GM23338 (cell line): ENCODE results near the gene CATSPERD. TPM values are rescaled to one million over a fixed set of nuclear protein-coding genes. Genes with fewer than 3 reads are reported as not detected.

Experiments used
- ATAC-seq: fragments of 200-7000 bp; cut with Tn5 transposase; 3 replicates; pipeline ENCODE4 v1.9.1; 2020
- DNase-seq: peaks from one replicate; pipeline ENCODE4 v3.0.0-alpha.2; 2015; ENCODE audit warnings: low spot score
- H2AFZ ChIP-seq: fragments of 200-600 bp; sonication (generic); 2 replicates; pipeline ENCODE4 v1.8.0; 2016; ENCODE audit warnings: antibody characterized with exemption, mild to moderate bottlenecking, moderate library complexity
- H3F3A ChIP-seq: fragments of 200-600 bp; sonication (generic); replicated peaks from 2 replicates; pipeline ENCODE4 v1.8.0; 2017; ENCODE audit warnings: antibody characterized with exemption, mixed run types, low read depth
- H3K27ac ChIP-seq: fragments of 200-600 bp; sonication (generic); 2 replicates; pipeline ENCODE4 v1.6.1; 2016; ENCODE audit warnings: low read depth
- H3K27me3 ChIP-seq: fragments of 200-600 bp; sonication (generic); 2 replicates; pipeline ENCODE4 v1.8.0; 2016; ENCODE audit warnings: mild to moderate bottlenecking, mixed run types, moderate library complexity; ENCODE audit not compliant: insufficient read depth
- H3K36me3 ChIP-seq: fragments of 200-600 bp; sonication (generic); 2 replicates; pipeline ENCODE4 v1.8.0; 2016; ENCODE audit warnings: mild to moderate bottlenecking; ENCODE audit not compliant: insufficient read depth
- H3K4me1 ChIP-seq: fragments of 200-600 bp; sonication (generic); 2 replicates; pipeline ENCODE4 v1.8.0; 2016; ENCODE audit warnings: mild to moderate bottlenecking, moderate library complexity; ENCODE audit not compliant: insufficient read depth
- H3K4me2 ChIP-seq: fragments of 200-600 bp; sonication (generic); 2 replicates; pipeline ENCODE4 v1.7.1; 2017; ENCODE audit warnings: mixed run types
- H3K4me3 ChIP-seq: fragments of 200-600 bp; sonication (generic); 2 replicates; pipeline ENCODE4 v1.6.1; 2016; ENCODE audit warnings: mixed run types
- H3K79me2 ChIP-seq: fragments of 200-600 bp; sonication (generic); replicated peaks from 2 replicates; pipeline ENCODE4 v1.8.0; 2017; ENCODE audit warnings: mild to moderate bottlenecking; ENCODE audit not compliant: insufficient read depth
- H3K9me2 ChIP-seq: fragments of 200-600 bp; sonication (generic); 2 replicates; pipeline ENCODE4 v1.8.0; 2017; ENCODE audit not compliant: insufficient read depth
- H4K20me1 ChIP-seq: fragments of 200-600 bp; sonication (generic); replicated peaks from 2 replicates; pipeline ENCODE4 v1.8.0; 2017; ENCODE audit warnings: mild to moderate bottlenecking; ENCODE audit not compliant: insufficient read depth
- H3K27ac Mint-ChIP-seq: 2 replicates; pipeline ENCODE4 v1.8.0; 2020; ENCODE audit warnings: inconsistent platforms, mild to moderate bottlenecking, moderate library complexity, mixed read lengths
- H3K27me3 Mint-ChIP-seq: 3 replicates; pipeline ENCODE4 v1.8.0; 2022; ENCODE audit warnings: low read depth, mild to moderate bottlenecking, moderate library complexity, mixed read lengths, inconsistent platforms; ENCODE audit not compliant: insufficient read depth, poor library complexity
- H3K36me3 Mint-ChIP-seq: 3 replicates; pipeline ENCODE4 v1.8.0; 2021; ENCODE audit warnings: low read depth, mild to moderate bottlenecking, inconsistent platforms, moderate library complexity, mixed read lengths
- H3K4me1 Mint-ChIP-seq: 3 replicates; pipeline ENCODE4 v1.8.0; 2020; ENCODE audit warnings: mild to moderate bottlenecking, inconsistent platforms, mixed read lengths
- H3K4me3 Mint-ChIP-seq: 3 replicates; pipeline ENCODE4 v1.8.0; 2021; ENCODE audit warnings: moderate library complexity, mild to moderate bottlenecking, inconsistent platforms, mixed read lengths
- H3K9me3 Mint-ChIP-seq: 3 replicates; pipeline ENCODE4 v1.8.0; 2020; ENCODE audit warnings: moderate library complexity, mild to moderate bottlenecking, inconsistent platforms, mixed read lengths
- EZH2 ChIP-seq: fragments of 200-600 bp; sonication (generic); IDR thresholded peaks from one replicate; pipeline ENCODE4 v1.8.0; 2017; ENCODE audit warnings: antibody characterized with exemption, mild to moderate bottlenecking, low read depth; ENCODE audit not compliant: unreplicated experiment
- JUNB ChIP-seq: IDR thresholded peaks from one replicate; pipeline ENCODE4 v1.6.1; 2016; ENCODE audit warnings: antibody characterized with exemption; ENCODE audit not compliant: unreplicated experiment
- NANOG ChIP-seq: IDR thresholded peaks from 2 replicates; pipeline ENCODE4 v1.6.1; 2016; ENCODE audit warnings: antibody characterized with exemption, borderline replicate concordance
- STAT1 ChIP-seq: IDR thresholded peaks from one replicate; pipeline ENCODE4 v1.6.1; 2016; ENCODE audit warnings: antibody characterized with exemption; ENCODE audit not compliant: unreplicated experiment
- polyA plus RNA-seq: library from polyadenylated mRNA; unstranded; fragments of >200 nt; fragmentation: Nextera tagmentation; extraction: Ambion mirVana; gene quantifications from 2 replicates; pipeline ENCODE4 v1.2.1, GENCODE V29; 2016
- total RNA-seq: library from RNA; depleted of rRNA; stranded (reverse); fragments of >200 nt; shearing (Covaris generic); gene quantifications from 2 replicates; pipeline ENCODE4 v1.2.3, GENCODE V29; 2014
- TF ChIP-seq, protein P1 (sequence below): fragments of 250-450 bp; sonication (Bioruptor Pico); IDR thresholded peaks from 2 replicates; pipeline ENCODE4 v1.5.0; 2020; ENCODE audit warnings: mild to moderate bottlenecking, moderate library complexity
- TF ChIP-seq, protein P2 (sequence below), 2 experiments: fragments of 200-600 bp in 1 of 2; sonication (generic) in 1 of 2; conservative IDR thresholded peaks; 2 replicates each; pipeline versions ENCODE4 v1.5.1 to v1.6.1; 2016 to 2017; ENCODE audit warnings: antibody characterized with exemption in 2 of 2, low read depth in 2 of 2, mild to moderate bottlenecking in 2 of 2, moderate library complexity in 1 of 2
- TF ChIP-seq, protein P3 (sequence below): IDR thresholded peaks from 2 replicates; pipeline ENCODE4 v1.6.1; 2016; ENCODE audit warnings: antibody characterized with exemption

The CATSPERD gene
- total and polyA plus RNA-seq, 2 experiments from 2014 or later: 0.17 TPM; not detected in 1

DNA sequence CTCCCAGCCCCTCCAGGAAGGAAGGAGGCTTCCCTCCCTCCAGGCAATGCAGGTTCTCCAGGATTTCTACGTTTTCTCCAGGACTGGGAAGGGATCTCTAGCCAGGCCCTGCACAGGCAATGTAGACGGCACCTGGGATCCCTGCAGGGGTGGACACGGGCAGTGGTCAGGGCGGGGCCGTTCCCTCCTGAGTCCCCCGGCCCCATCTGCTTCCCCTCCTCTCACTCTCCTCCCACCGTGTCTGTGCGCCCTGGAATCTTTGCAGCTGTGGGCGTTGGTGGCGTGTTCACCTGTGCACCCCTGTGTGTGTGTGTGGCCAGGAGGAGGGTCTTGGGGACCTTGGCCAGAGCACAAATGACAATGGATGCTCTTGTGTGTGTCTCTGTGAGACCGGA lies 94.4 kb downstream of the CATSPERD start (continued):
- TF ChIP-seq, protein P1, sequence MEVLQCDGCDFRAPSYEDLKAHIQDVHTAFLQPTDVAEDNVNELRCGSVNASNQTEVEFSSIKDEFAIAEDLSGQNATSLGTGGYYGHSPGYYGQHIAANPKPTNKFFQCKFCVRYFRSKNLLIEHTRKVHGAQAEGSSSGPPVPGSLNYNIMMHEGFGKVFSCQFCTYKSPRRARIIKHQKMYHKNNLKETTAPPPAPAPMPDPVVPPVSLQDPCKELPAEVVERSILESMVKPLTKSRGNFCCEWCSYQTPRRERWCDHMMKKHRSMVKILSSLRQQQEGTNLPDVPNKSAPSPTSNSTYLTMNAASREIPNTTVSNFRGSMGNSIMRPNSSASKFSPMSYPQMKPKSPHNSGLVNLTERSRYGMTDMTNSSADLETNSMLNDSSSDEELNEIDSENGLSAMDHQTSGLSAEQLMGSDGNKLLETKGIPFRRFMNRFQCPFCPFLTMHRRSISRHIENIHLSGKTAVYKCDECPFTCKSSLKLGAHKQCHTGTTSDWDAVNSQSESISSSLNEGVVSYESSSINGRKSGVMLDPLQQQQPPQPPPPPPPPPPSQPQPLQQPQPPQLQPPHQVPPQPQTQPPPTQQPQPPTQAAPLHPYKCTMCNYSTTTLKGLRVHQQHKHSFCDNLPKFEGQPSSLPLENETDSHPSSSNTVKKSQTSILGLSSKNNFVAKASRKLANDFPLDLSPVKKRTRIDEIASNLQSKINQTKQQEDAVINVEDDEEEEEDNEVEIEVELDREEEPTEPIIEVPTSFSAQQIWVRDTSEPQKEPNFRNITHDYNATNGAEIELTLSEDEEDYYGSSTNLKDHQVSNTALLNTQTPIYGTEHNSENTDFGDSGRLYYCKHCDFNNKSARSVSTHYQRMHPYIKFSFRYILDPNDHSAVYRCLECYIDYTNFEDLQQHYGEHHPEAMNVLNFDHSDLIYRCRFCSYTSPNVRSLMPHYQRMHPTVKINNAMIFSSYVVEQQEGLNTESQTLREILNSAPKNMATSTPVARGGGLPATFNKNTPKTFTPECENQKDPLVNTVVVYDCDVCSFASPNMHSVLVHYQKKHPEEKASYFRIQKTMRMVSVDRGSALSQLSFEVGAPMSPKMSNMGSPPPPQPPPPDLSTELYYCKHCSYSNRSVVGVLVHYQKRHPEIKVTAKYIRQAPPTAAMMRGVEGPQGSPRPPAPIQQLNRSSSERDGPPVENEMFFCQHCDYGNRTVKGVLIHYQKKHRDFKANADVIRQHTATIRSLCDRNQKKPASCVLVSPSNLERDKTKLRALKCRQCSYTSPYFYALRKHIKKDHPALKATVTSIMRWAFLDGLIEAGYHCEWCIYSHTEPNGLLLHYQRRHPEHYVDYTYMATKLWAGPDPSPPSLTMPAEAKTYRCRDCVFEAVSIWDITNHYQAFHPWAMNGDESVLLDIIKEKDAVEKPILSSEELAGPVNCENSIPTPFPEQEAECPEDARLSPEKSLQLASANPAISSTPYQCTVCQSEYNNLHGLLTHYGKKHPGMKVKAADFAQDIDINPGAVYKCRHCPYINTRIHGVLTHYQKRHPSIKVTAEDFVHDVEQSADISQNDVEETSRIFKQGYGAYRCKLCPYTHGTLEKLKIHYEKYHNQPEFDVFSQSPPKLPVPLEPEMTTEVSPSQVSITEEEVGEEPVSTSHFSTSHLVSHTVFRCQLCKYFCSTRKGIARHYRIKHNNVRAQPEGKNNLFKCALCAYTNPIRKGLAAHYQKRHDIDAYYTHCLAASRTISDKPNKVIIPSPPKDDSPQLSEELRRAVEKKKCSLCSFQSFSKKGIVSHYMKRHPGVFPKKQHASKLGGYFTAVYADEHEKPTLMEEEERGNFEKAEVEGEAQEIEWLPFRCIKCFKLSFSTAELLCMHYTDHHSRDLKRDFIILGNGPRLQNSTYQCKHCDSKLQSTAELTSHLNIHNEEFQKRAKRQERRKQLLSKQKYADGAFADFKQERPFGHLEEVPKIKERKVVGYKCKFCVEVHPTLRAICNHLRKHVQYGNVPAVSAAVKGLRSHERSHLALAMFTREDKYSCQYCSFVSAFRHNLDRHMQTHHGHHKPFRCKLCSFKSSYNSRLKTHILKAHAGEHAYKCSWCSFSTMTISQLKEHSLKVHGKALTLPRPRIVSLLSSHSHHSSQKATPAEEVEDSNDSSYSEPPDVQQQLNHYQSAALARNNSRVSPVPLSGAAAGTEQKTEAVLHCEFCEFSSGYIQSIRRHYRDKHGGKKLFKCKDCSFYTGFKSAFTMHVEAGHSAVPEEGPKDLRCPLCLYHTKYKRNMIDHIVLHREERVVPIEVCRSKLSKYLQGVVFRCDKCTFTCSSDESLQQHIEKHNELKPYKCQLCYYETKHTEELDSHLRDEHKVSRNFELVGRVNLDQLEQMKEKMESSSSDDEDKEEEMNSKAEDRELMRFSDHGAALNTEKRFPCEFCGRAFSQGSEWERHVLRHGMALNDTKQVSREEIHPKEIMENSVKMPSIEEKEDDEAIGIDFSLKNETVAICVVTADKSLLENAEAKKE (CRISPR knock-in tag): no peak
- TF ChIP-seq, protein P2, sequence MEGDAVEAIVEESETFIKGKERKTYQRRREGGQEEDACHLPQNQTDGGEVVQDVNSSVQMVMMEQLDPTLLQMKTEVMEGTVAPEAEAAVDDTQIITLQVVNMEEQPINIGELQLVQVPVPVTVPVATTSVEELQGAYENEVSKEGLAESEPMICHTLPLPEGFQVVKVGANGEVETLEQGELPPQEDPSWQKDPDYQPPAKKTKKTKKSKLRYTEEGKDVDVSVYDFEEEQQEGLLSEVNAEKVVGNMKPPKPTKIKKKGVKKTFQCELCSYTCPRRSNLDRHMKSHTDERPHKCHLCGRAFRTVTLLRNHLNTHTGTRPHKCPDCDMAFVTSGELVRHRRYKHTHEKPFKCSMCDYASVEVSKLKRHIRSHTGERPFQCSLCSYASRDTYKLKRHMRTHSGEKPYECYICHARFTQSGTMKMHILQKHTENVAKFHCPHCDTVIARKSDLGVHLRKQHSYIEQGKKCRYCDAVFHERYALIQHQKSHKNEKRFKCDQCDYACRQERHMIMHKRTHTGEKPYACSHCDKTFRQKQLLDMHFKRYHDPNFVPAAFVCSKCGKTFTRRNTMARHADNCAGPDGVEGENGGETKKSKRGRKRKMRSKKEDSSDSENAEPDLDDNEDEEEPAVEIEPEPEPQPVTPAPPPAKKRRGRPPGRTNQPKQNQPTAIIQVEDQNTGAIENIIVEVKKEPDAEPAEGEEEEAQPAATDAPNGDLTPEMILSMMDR (conservative IDR thresholded peaks at IDR 0.05; ENCODE audit: low read depth in 2 of 2): no peak
- no peak for TF ChIP-seq NANOG

DNA sequence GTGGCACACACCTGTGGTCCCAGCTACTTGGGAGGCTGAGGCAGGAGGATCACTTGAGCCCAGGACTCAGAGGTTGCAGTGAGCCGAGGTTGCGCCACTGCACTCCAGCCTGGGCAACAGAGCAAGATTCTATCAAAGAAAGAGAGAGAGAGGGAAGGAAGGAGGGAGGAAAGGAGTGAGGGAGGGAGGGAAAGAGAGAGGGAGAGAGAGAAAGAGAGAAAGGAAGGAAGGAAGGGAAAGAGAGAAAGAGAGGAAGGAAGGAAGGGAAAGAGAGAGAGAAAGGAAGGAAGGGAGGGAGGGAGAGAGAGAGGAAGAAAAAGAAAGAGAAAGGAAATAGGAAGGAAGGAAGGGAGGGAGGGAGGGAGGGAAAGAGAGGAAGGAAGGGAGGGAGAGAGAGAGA lies 96.8 kb downstream of the CATSPERD start:
- Histone ChIP-seq H4K20me1 (no peaks in the 10 kb centered on the region; the same call in 1 of the 2 replicates), H2AFZ (no peak overlapping the region), H3K4me1 (no peaks in the 10 kb centered on the region), H3K36me3 (no peaks in the 10 kb centered on the region), H3F3A (no peaks in the 10 kb centered on the region), H3K4me3 (no peak overlapping the region), H3K9me2 (no peaks in the 10 kb centered on the region), H3K4me2 (no peak overlapping the region), H3K79me2 (no peaks in the 10 kb centered on the region), H3K27ac (no peak overlapping the region), H3K27me3 (no peaks in the 10 kb centered on the region)
- Mint-ChIP-seq H3K27me3 (peaks cover 9% of the 10 kb centered on the region), H3K4me1 (no peaks in the 10 kb centered on the region), H3K36me3 (no peaks in the 10 kb centered on the region), H3K9me3 (no peaks in the 10 kb centered on the region; the same call in 2 of the 3 replicates), H3K4me3 (no peak overlapping the region), H3K27ac (no peak overlapping the region)
- DNase-seq (no peak), ATAC-seq (no peak)
- TF ChIP-seq JUNB (no peak), STAT1 (no peak), EZH2 (no peak)
- TF ChIP-seq, protein P3, sequence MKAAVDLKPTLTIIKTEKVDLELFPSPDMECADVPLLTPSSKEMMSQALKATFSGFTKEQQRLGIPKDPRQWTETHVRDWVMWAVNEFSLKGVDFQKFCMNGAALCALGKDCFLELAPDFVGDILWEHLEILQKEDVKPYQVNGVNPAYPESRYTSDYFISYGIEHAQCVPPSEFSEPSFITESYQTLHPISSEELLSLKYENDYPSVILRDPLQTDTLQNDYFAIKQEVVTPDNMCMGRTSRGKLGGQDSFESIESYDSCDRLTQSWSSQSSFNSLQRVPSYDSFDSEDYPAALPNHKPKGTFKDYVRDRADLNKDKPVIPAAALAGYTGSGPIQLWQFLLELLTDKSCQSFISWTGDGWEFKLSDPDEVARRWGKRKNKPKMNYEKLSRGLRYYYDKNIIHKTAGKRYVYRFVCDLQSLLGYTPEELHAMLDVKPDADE: no peak
- TF ChIP-seq, protein P1 (CRISPR knock-in tag): no peak
